Effector memory CD8-positive, alpha-beta T cell (primary cell): ENCODE data around the gene ASB13.

Experiments
- ATAC-seq: fragments of 150-1000 bp; cut with Tn5 transposase; replicated peaks from 2 replicates; pipeline ENCODE4 v1.10.0; 2021; ENCODE audit warnings: mild to moderate bottlenecking, moderate library complexity
- DNase-seq, 3 experiments: peaks; one replicate each; pipeline ENCODE4 v3.0.0; 2021
- H3K27ac Mint-ChIP-seq, 2 donors: one replicate each; pipeline ENCODE4 v1.8.0; 2022; ENCODE audit warnings: mild to moderate bottlenecking in 2 of 2, mixed read lengths in 2 of 2, moderate library complexity in 2 of 2
- H3K27me3 Mint-ChIP-seq, 2 donors: one replicate each; pipeline ENCODE4 v1.8.0; 2022; ENCODE audit warnings: mixed read lengths in 2 of 2
- H3K36me3 Mint-ChIP-seq: one replicate; pipeline ENCODE4 v1.8.0; 2022; ENCODE audit warnings: mild to moderate bottlenecking, moderate library complexity, mixed read lengths; ENCODE audit not compliant: insufficient read depth
- H3K4me1 Mint-ChIP-seq, 2 donors: one replicate each; pipeline ENCODE4 v1.8.0; 2022; ENCODE audit warnings: low read depth in 2 of 2, mixed read lengths in 2 of 2
- H3K4me3 Mint-ChIP-seq, 2 donors: one replicate each; pipeline ENCODE4 v1.8.0; 2022; ENCODE audit warnings: mild to moderate bottlenecking in 2 of 2, mixed read lengths in 2 of 2, moderate library complexity in 2 of 2
- H3K9me3 Mint-ChIP-seq, 2 donors: one replicate each; pipeline ENCODE4 v1.8.0; 2022; ENCODE audit warnings: mixed read lengths in 2 of 2

The ASB13 gene

DNA sequence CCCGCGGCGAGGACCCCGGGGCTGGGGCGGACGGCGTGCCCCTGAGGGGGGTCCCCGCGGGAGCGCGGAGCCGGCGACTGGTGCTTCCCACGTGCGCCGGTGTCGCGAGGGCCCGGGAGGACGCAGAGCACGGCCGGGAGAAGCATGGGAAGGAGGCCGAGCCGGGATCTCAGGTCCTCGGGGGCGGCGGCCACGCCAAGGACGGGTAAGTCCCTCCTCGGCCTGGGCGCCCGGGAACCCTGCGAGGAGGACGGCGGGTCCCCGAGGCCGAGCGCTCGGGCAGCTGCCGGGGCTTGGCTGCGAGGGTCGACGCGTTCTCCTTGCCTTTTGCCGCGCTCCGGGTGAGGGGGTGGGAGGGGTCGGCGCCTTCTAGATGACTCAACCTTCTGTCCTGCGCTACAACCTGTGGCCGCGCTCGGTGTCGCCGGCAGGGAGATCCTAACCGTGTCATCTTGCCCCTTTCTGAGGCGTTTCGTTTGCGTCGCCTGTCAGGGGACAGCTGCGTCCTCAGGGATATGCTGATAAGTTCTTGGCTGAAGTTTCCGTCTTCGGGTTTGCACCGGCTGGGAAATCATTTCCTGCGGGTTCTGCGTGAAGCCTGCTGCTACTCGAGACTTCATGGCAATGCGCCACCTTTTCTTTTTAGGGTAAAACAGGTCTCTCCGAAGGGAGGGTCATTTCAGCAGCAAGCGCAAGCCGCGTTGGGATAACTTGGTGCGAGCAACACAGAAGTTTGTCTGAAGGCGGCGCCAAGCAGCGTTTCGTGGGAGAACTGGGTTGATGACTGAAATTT is 18.8 kb upstream of the ASB13 start:
- Mint-ChIP-seq H3K4me1 (peaks cover 28 to 42% of the 10 kb centered on the region in 2 donors), H3K27ac (peak overlapping the region; percentile 95 to 98), H3K4me3 (peak overlapping the region; percentile 93 to 97), H3K27me3 (peaks cover 0 to under 1% of the 10 kb centered on the region in 2 donors), H3K9me3 (no peaks in the 10 kb centered on the region), H3K36me3 (peaks cover 20% of the 10 kb centered on the region)
- peak; percentile 80 for ATAC-seq
- peak; percentile 61 to 67 (median 62) for DNase-seq

DNA sequence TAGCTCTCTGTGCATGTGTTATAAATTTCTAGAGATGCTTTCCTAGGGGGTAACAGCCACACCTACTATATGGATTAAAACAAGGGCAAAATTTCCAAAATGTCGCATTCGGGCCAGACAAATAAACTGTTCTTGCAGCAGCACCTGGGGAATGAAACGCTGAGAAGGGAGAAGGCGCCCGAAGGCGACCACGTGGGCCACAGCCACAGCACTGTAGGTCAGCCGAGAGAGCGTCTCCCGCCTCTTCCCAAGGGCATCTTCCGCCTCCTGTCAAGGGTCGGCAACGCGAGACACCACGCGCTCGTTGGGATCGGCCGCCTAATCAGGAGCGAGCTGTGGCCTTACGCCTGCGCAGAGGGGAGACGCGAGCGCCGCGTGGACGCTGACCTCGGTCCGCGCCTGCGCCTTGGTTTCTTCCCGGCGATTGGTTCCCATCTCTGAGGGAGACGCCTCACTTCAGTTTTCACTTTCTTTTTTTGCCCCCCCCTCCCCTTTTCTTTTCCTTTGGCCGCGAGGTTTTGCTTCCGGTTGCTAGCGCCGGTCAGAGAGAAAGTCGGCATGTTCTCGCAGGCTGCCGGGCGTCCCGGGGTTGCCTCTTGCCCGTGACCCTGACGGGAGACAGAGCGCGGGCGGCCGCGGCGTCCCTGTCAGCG is 18.0 kb upstream of the ASB13 start, which contains the start of gene TASOR2:
Gene TASOR2, plus strand, starts transcription at position 521 of the 653 bp plus-strand sequence. CDS start 35,805 bp downstream, outside the sequence.
- ATAC-seq (peak; percentile 78), DNase-seq (peak; percentile 89 to 92 (median 90))
- no peaks in the 10 kb centered on the region for H3K9me3 Mint-ChIP-seq
- H3K27me3 Mint-ChIP-seq, result peaks cover 0 to 8% of the 10 kb centered on the region in 2 donors
- peak within 1 kb of the TSS; percentile 93 to 97 for H3K4me3 Mint-ChIP-seq
- peaks cover 20% of the 10 kb centered on the region for H3K36me3 Mint-ChIP-seq
- H3K4me1 Mint-ChIP-seq, result peaks cover 28 to 42% of the 10 kb centered on the region in 2 donors
- peak within 1 kb of the TSS; percentile 95 to 98 for H3K27ac Mint-ChIP-seq

DNA sequence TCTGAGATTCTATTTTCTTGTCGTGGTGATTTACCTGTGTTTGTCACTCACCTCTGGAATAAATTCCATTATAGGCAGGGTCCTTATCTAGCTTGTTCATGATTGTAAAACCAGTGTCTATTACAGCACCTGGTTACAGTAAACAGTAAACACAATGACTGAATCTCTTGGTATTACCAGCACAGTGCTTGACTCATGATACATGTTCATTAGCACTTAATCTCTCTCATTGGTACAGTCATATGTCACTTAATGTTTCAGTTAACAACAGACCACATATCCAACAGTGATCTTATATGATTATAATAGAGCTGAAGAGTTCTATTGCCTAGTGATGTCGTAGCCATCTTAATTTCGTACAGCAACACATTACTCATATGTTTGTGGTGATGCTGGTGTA is 16.7 kb upstream of the ASB13 start:
- DNase-seq (no peak), ATAC-seq (no peak)
- Mint-ChIP-seq H3K27me3 (peaks cover 13 to 22% of the 10 kb centered on the region in 2 donors), H3K36me3 (peaks cover 16% of the 10 kb centered on the region), H3K4me1 (peaks cover 23 to 33% of the 10 kb centered on the region in 2 donors), H3K4me3 (no peak overlapping the region), H3K9me3 (no peaks in the 10 kb centered on the region), H3K27ac (no peak overlapping the region)

DNA sequence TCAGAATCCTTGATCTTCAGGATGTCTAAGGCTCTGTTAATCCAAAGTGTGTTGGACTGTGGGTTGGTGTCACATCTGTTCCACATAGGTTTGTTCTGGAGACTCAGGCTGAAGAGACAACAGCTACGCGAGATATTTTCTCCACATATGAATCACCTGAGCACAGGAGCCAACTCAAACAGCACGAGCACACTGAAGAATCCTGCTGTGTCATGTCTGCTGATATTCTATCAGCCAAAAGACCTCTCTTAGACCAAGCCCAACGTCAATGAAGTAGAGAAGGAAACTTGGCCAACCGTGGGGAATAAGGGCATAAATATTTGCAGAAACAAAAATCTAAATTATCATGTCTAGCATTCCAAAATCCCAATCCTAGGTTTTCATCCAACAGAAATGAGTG is 15.5 kb upstream of the ASB13 start:
- H3K36me3 Mint-ChIP-seq, result peaks cover 16% of the 10 kb centered on the region

DNA sequence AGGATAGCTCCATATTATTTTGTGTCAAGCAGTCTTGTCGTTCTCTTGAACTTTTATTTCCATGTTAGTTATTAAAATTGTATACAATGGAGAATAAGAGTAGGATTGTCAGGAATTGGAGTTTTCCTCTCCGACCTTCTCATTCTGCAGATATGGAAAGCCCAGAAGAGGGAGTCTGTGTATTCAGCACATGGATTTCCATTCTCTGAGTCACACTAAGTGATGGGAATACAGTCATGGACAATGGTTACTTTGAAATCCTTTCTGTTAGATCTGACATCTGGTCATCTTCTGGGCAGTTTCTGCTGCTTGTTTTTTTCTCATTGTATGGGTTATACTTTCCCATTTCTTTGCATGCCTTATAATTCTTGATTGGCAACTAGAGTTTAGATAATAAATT is 13.2 kb upstream of the ASB13 start:
- H3K36me3 Mint-ChIP-seq, result peaks cover 7% of the 10 kb centered on the region
- ATAC-seq, result no peak
- H3K4me1 Mint-ChIP-seq, result peaks cover 9 to 12% of the 10 kb centered on the region in 2 donors
- H3K4me3 Mint-ChIP-seq, result no peak overlapping the region
- no peak overlapping the region for H3K27ac Mint-ChIP-seq
- H3K9me3 Mint-ChIP-seq, result no peaks in the 10 kb centered on the region
- DNase-seq, result no peak
- H3K27me3 Mint-ChIP-seq, result peaks cover 35 to 41% of the 10 kb centered on the region in 2 donors

More for the DNA sequence above, 15.5 kb upstream of the ASB13 start:
- ATAC-seq (no peak), DNase-seq (no peak)
- Mint-ChIP-seq H3K27me3 (peaks cover 25 to 33% of the 10 kb centered on the region in 2 donors), H3K4me1 (peaks cover 22 to 25% of the 10 kb centered on the region in 2 donors), H3K9me3 (no peaks in the 10 kb centered on the region), H3K4me3 (no peak overlapping the region), H3K27ac (no peak overlapping the region)

DNA sequence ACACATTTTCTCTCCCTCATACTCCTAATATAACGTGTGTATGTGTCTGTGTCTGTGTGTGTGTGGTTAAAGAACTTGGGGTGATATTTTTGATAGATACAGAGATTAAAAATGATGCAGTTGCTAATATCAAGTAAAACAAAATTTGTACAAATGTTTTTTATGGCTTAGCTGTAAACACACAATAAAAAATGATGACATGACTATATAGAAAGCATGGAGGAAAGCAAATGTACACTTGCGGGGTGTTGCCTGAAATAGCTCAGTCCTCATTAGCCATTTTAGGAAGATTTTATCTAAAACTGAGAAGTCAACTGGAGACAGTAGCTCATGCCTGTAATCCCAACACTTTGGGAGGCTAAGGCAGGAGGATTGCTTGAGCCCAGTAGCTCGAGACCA is 12.6 kb upstream of the ASB13 start:
- DNase-seq, result no peak
- H3K4me3 Mint-ChIP-seq, result no peak overlapping the region
- no peak for ATAC-seq

DNA sequence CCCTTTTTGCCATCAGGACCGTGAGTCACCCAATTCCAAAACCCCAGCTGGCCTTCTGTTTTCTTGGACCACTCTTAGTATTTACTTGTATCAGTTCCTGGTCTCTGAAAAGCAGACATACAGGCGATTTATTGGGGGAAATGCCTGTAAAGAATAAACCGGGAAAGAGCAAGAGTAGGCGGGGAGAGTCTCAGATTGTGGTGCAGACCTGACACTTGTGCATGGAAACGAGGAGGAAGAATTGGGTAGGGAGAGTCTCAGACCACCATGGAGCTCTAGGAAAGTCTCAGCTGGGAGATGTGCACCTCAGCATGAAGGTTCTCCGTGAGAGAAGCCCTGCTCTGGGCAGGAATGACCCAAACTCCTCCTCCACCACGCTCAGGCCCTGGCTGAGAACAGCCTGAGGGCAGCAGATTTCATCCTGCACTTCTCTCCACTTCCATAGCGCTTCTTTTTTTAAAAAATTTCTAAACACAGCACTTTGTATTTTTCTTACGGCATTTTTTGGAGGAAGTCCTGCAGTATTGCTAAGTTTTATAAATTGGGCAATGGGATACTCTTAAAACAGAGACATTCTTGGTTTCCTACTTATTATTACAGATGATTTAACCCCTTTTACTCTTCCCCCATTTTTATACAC is 12.1 kb upstream of the ASB13 start:
- Mint-ChIP-seq H3K9me3 (peaks cover 0 to under 1% of the 10 kb centered on the region in 2 donors), H3K36me3 (no peaks in the 10 kb centered on the region), H3K27ac (no peak overlapping the region), H3K4me1 (peaks cover 0 to 6% of the 10 kb centered on the region in 2 donors), H3K4me3 (no peak overlapping the region), H3K27me3 (peaks cover 41 to 46% of the 10 kb centered on the region in 2 donors)
- DNase-seq, result no peak
- no peak for ATAC-seq

More for the DNA sequence above, 12.6 kb upstream of the ASB13 start:
- Mint-ChIP-seq H3K9me3 (no peaks in the 10 kb centered on the region), H3K4me1 (peaks cover 3 to 7% of the 10 kb centered on the region in 2 donors), H3K36me3 (peaks cover 1% of the 10 kb centered on the region), H3K27ac (no peak overlapping the region), H3K27me3 (peaks cover 40 to 41% of the 10 kb centered on the region in 2 donors)

DNA sequence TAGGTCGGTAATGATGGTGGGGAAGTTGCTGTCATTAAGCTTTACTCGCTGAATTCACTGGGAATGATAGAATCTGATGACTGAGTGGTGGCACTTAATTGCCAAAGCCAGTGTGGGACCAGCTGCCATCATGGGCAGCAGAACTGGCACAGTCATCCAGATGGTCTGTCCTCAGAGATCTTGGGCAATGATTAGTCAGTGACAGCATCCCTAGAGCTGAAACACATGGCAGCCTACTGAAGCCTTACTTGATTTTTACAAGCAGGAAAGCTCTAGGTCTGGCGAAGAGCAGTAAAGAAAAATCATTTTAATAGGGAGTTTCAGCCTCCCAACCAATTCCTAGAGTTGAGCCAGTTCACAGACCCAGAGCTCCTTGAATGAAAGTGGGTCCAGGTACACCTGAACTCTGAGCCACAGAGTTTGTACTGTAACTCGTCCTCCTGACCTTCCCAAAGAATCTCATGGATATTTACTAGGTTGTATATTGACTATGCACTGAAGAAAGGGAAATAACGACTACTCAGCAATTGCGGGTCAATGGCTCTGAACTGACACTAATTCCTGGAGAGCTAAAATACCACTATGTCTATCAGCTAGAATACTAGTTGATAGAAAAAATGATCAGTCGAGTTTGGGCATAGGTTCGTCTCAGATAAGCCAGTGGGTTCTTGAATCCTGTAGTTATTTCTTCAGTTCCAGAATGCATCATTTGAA is 4.4 kb upstream of the ASB13 start:
- Mint-ChIP-seq H3K27me3 (peaks cover 0 to 33% of the 10 kb centered on the region in 2 donors), H3K27ac (no peak overlapping the region), H3K36me3 (no peaks in the 10 kb centered on the region), H3K9me3 (peaks cover 0 to 3% of the 10 kb centered on the region in 2 donors), H3K4me3 (no peak overlapping the region), H3K4me1 (peaks cover 7% of the 10 kb centered on the region in 2 donors)
- DNase-seq, result no peak
- no peak for ATAC-seq

DNA sequence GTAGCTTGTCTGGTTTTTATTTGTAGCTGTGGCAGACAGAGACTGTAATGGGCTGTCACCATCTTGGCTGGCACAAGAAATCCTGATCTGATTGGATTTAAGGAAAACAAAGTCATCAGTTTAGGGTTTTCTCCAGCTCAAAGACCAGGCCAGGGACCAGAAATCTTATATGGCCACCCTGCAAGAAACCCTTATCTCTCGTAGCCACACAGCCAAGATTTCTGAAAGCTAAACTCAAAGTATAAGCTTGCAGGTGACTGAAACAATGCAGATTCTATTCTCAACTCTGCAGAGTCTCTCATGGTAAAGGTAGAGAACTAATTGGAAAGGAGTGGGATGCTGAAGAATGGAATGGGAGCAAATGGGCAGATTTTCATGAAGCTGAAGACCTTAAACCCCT is 3.2 kb upstream of the ASB13 start:
- ATAC-seq (no peak), DNase-seq (no peak)
- Mint-ChIP-seq H3K4me1 (peaks cover 7 to 10% of the 10 kb centered on the region in 2 donors), H3K9me3 (peaks cover 0 to 3% of the 10 kb centered on the region in 2 donors), H3K36me3 (no peaks in the 10 kb centered on the region), H3K27me3 (peaks cover 0 to 28% of the 10 kb centered on the region in 2 donors), H3K4me3 (no peak overlapping the region), H3K27ac (no peak overlapping the region)

DNA sequence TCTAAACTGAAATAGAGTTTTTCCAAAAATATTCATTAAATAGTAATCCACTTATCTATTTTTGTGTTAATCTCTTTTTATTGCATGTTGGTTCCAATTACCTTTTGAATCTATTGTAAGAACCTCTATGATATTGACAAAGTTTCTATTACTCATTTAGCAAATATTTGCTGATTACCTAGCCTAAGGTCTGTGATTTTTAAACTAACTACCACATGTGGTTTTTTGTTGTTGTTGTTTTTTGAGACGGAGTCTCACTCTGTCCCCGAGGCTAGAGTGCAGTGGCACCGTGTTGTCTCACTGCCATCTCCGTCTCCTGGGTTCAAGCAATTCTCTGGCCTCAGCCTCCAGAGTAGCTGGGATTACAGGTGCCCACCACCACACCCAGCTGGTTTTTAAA is 2.0 kb upstream of the ASB13 start:
- Mint-ChIP-seq H3K4me3 (no peak overlapping the region), H3K4me1 (peaks cover 7 to 10% of the 10 kb centered on the region in 2 donors), H3K27ac (no peak overlapping the region), H3K27me3 (peaks cover 0 to 23% of the 10 kb centered on the region in 2 donors), H3K9me3 (peaks cover 0 to 1% of the 10 kb centered on the region in 2 donors), H3K36me3 (no peaks in the 10 kb centered on the region)
- no peak for DNase-seq
- ATAC-seq, result no peak

DNA sequence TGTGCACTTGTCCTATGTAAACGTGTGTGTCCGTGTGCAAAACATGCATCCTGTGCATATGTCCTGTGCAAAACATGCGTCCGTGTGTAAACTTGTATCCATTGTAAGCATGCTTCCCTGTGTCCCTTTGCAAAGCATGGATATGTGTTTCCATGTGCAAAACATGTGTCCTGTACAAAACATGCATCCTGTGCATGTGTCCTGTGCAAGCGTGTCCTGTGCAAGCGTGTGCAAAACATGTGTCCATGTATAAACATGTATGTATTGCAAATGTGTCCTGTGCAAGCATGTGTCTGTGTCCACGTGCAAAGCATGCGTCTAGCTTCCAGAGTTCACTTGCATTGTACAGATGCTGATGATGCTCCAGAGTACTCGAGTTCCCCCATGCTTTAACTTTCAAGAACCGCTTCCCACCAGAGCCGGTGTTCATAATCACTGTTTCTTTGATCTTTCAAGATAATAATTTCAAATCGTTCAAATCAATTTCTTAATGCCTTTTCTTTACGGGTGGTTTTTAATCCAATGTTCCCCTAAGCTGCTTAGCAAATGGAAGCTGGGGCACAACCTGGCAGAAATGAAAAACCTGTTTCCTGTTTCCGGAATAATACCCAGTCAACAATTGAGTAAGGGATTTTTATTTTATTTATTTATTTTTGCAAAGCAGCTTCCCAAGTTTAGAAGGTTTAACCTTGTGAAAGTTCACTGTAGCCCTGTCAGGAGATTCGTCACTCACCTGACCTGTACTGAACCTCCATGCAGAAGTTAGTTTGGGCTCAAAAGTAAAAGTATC is 641 bp upstream of the ASB13 start:
- H3K9me3 Mint-ChIP-seq, result no peaks in the 10 kb centered on the region
- H3K27ac Mint-ChIP-seq, result no peak overlapping the region
- peaks cover 0 to 20% of the 10 kb centered on the region in 2 donors for H3K27me3 Mint-ChIP-seq
- no peaks in the 10 kb centered on the region for H3K36me3 Mint-ChIP-seq
- DNase-seq (no peak), ATAC-seq (no peak)
- peaks cover 7 to 10% of the 10 kb centered on the region in 2 donors for H3K4me1 Mint-ChIP-seq
- H3K4me3 Mint-ChIP-seq, result peak overlapping the region; percentile 82 to 85

DNA sequence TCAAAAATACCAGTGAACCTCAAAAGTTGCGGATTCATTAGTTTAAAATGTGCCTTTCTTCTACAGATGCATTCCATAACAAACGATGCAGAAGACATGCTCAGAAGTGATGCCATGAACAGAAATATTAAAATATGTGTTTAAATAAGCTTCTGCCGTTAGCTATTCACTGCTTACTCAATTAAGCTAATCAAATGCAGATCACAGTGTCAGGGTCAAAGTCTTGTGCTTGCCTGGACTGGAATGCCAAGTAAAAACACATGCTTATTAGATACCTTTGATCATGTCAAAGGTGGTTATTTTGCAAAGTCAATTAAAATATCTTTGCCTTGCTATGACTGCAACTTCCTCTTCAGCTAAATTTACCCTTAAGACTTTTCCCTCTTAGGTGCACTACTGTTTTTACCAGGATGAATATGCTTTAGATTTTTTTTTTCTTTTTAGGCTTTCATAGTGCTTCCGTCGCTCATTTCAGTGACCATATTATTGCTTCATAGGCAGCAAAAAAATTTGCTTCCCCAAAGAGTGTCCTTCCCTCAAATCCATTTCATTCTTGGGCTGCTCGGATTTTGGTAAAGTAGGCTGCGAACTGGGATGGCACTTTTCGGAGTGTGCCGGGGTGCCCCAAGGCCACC is 905 bp downstream of the ASB13 start:
- H3K36me3 Mint-ChIP-seq, result peaks cover 3% of the 10 kb centered on the region
- no peaks in the 10 kb centered on the region for H3K9me3 Mint-ChIP-seq
- peak overlapping the region; percentile 81 to 82 for H3K4me3 Mint-ChIP-seq
- DNase-seq (no peak), ATAC-seq (no peak)
- H3K27me3 Mint-ChIP-seq, result peaks cover 0 to 11% of the 10 kb centered on the region in 2 donors
- H3K4me1 Mint-ChIP-seq, result peaks cover 7 to 12% of the 10 kb centered on the region in 2 donors
- no peak overlapping the region for H3K27ac Mint-ChIP-seq
